Parathyroid adenoma (tissue), 2 donors: ENCODE measurements around the gene POLG2.

Source experiments
- H2AFZ ChIP-seq: fragments of 300-600 bp; sonication (generic); one replicate; pipeline ENCODE4 v1.7.0; 2017; ENCODE audit warnings: antibody characterized with exemption, mild to moderate bottlenecking
- H3K27ac ChIP-seq: fragments of 300-600 bp; sonication (generic); one replicate; pipeline ENCODE4 v1.7.0; 2017
- H3K27me3 ChIP-seq: fragments of 300-600 bp; sonication (generic); one replicate; pipeline ENCODE4 v1.7.0; 2017; ENCODE audit warnings: low read length; ENCODE audit not compliant: control insufficient read depth, insufficient read depth
- H3K36me3 ChIP-seq: fragments of 300-600 bp; sonication (generic); one replicate; pipeline ENCODE4 v1.7.0; 2017; ENCODE audit warnings: low read length; ENCODE audit not compliant: control insufficient read depth, insufficient read depth
- H3K4me1 ChIP-seq: fragments of 300-600 bp; sonication (generic); one replicate; pipeline ENCODE4 v1.7.0; 2017; ENCODE audit warnings: control low read depth
- H3K4me2 ChIP-seq: fragments of 300-600 bp; sonication (generic); one replicate; pipeline ENCODE4 v1.7.0; 2017; ENCODE audit warnings: low read length
- H3K4me3 ChIP-seq: fragments of 300-600 bp; sonication (generic); one replicate; pipeline ENCODE4 v1.7.0; 2017; ENCODE audit warnings: low read depth, low read length
- H3K79me2 ChIP-seq: fragments of 300-600 bp; sonication (generic); one replicate; pipeline ENCODE4 v1.7.0; 2017; ENCODE audit warnings: control low read depth
- H3K9ac ChIP-seq: fragments of 300-600 bp; sonication (generic); one replicate; pipeline ENCODE4 v1.7.0; 2017; ENCODE audit warnings: mild to moderate bottlenecking
- H3K9me3 ChIP-seq: fragments of 300-600 bp; sonication (generic); one replicate; pipeline ENCODE4 v1.7.0; 2017; ENCODE audit warnings: low read length; ENCODE audit not compliant: control insufficient read depth
- TF ChIP-seq, protein P1 (sequence below): fragments of 300-600 bp; sonication (generic); IDR thresholded peaks from one replicate; pipeline ENCODE4 v1.7.0; 2017; ENCODE audit warnings: antibody characterized with exemption, mild to moderate bottlenecking
- donor health status: primary hyperparathyroidism.

POLG2 gene

DNA sequence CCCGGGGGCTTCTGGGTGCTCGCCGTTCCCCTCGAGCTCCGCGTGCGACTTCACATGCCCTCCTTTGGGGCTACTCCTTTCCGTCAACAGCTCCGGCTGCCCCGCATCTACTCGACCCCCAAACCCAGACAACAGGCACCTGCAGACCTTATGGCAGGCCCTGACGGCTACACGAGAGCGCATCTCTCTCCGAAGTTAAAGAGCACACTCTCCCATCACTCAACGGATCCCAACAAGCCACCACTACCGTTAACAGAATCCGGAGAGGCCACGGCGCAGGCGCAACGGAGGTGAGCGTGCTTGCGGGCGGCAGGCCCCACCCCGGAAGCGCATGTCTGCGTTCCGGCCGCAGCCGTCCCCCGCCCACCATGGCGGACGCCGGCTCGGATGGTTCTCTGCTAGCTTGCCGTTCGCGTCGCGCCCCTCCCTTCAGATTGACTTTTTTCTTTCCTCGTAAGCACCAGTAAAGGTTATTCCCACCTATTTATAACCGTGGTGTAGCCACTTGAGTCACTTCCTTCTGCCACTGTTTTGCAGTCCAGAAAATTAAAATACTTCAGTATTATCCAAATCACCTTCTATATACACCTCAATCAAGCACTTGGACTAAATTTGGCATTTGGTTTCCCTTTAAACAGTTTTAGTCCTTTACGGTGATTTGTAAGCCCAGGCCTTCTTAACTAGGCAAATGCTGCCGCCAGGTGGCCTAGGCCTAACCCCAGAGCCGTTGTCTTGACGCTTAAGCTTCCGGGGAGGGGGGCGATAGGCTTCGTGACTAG is at the start of gene POLG2:
Gene POLG2 (minus strand): TSS at position 269 of the 779 bp plus-strand sequence. CDS start 86 bp downstream, at position 183.
- Histone ChIP-seq H3K36me3 (no peaks in the 10 kb centered on the region), H3K4me1 (peaks cover 4% of the 10 kb centered on the region)
- TF ChIP-seq, protein P1, sequence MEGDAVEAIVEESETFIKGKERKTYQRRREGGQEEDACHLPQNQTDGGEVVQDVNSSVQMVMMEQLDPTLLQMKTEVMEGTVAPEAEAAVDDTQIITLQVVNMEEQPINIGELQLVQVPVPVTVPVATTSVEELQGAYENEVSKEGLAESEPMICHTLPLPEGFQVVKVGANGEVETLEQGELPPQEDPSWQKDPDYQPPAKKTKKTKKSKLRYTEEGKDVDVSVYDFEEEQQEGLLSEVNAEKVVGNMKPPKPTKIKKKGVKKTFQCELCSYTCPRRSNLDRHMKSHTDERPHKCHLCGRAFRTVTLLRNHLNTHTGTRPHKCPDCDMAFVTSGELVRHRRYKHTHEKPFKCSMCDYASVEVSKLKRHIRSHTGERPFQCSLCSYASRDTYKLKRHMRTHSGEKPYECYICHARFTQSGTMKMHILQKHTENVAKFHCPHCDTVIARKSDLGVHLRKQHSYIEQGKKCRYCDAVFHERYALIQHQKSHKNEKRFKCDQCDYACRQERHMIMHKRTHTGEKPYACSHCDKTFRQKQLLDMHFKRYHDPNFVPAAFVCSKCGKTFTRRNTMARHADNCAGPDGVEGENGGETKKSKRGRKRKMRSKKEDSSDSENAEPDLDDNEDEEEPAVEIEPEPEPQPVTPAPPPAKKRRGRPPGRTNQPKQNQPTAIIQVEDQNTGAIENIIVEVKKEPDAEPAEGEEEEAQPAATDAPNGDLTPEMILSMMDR: peak; percentile 43

DNA sequence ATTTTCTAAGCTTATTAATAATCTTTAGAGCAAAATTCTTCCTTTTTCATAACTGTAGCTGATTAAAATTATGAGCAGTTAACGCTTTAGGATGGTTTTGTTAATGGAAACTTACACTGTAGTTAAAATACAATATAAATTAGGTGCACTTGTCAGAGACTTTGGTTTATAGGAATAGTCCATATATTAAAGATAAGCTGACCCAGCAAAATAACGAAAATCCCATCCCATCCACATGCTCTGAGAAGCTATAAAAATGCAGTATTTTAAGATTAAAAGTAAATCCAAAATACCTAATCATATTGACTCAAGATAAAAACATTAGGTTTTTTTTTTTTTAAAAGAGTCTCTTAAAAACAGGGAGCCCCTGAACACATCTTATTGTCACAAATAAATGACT is 47.9 kb upstream of the POLG2 start:
- Histone ChIP-seq H3K27me3 (no peaks in the 10 kb centered on the region), H3K27ac (no peak overlapping the region), H3K36me3 (no peaks in the 10 kb centered on the region), H2AFZ (no peak overlapping the region), H3K9me3 (no peaks in the 10 kb centered on the region), H3K9ac (no peak overlapping the region), H3K4me2 (no peak overlapping the region), H3K79me2 (no peaks in the 10 kb centered on the region), H3K4me1 (no peaks in the 10 kb centered on the region), H3K4me3 (no peak overlapping the region)
- TF ChIP-seq, protein P1: no peak

More for the DNA sequence above, at the start of gene POLG2:
- Histone ChIP-seq H3K9me3 (no peaks in the 10 kb centered on the region), H3K27me3 (no peaks in the 10 kb centered on the region), H3K4me3 (peak within 1 kb of the TSS; percentile 61), H3K9ac (peak within 1 kb of the TSS; percentile 31), H3K79me2 (peaks cover 10% of the 10 kb centered on the region), H2AFZ (peak within 1 kb of the TSS; percentile 72), H3K4me2 (peak within 1 kb of the TSS; percentile 90), H3K27ac (peak within 1 kb of the TSS; percentile 68)

DNA sequence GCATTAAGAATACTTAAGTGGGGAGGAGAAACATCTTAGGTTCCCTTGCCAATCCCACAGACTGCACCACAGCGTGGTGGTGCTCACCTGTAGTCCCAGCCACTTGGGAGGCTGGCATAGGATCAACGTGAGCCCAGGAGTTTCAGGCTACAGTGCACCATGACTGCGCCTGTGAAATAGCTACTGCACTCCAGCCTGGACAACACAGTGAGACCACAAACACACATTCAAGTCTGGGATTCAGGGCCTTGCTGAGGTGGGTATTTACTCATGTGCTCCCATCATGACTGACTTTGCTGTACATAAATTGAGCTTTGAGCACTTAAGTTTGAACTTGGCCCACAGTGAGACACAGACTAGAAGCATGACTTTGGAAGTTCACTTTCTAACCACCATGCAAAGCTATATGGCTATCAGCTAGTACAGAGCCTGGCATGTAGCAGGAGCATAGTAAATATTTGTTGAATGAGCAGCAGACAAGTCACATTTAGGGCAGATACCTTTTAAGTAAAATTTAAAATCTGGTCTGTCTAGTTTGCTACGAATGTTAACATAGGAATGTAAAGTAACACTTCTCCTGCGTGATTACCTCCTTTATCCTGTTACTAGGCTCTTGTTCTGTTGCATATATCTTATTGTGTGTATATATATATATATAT is 43.4 kb upstream of the POLG2 start:
- no peaks in the 10 kb centered on the region for H3K4me1 ChIP-seq

DNA sequence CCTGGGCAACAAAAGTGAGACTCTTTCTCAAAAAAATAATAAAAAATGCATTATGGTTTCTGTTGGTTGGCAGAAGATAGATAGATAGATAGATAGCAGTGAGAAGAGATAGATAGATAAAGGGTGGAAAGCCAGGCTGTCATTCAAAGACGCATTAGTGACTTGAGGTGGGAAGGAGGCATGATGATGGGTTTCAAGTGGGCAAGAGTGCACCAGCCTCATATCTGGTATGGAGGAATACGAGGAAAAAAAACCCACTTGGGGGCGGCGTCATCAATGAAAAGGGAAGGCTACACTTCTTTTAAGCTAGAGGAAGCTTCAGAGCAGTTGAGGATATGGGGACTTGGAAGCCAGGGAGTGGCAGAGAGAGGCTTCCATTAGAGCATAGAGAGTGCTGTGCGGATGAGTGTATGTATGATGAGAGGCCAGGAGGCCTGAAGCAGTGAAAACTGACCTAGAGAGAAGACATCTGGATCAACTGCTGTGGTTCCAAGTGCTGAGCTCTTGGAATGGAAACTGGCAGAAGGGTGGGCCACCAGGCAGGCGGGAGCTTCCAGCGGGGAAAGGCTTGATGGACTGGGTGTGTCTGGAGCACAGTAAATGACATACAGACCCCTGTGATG is 41.8 kb upstream of the POLG2 start:
- Histone ChIP-seq H3K27ac (no peak overlapping the region), H3K36me3 (no peaks in the 10 kb centered on the region), H3K4me2 (no peak overlapping the region), H3K4me1 (no peaks in the 10 kb centered on the region), H3K4me3 (no peak overlapping the region), H3K9ac (no peak overlapping the region), H3K9me3 (no peaks in the 10 kb centered on the region), H3K27me3 (no peaks in the 10 kb centered on the region), H2AFZ (no peak overlapping the region), H3K79me2 (no peaks in the 10 kb centered on the region)
- TF ChIP-seq, protein P1: no peak

More for the DNA sequence above, 43.4 kb upstream of the POLG2 start:
- H3K4me3 ChIP-seq: no peak overlapping the region
- no peaks in the 10 kb centered on the region for H3K27me3 ChIP-seq
- no peaks in the 10 kb centered on the region for H3K36me3 ChIP-seq
- H3K27ac ChIP-seq: no peak overlapping the region
- no peak overlapping the region for H3K4me2 ChIP-seq
- H3K9me3 ChIP-seq: no peaks in the 10 kb centered on the region
- H3K9ac ChIP-seq: no peak overlapping the region
- no peaks in the 10 kb centered on the region for H3K79me2 ChIP-seq
- H2AFZ ChIP-seq: no peak overlapping the region
- TF ChIP-seq, protein P1: no peak
